HepG2 (cell line): ENCODE measurements around the gene ATG5. TPM values are rescaled to one million over a fixed set of nuclear protein-coding genes. Genes with fewer than 3 reads are reported as not detected.

Source experiments
- ATAC-seq: fragments of 200-7000 bp; cut with Tn5 transposase; 3 replicates; pipeline ENCODE4 v1.9.1; 2020; ENCODE audit warnings: mild to moderate bottlenecking, moderate library complexity
- BruUV-seq: library from RNA; stranded (reverse); fragments of 400-500 nt; replicated peaks from 2 replicates; lab custom pipeline; 2021; lab: Mats Ljungman, UMichigan
- CTCF ChIA-PET: fragments of 300-600 bp; formaldehyde crosslinking; extraction: SDS; loops from one replicate; lab custom pipeline; 2021; ENCODE audit warnings: low total read pairs, inconsistent platforms, low intra/inter-chr PET ratio; lab: Yijun Ruan, JAX
- POLR2A ChIA-PET: fragments of 350-600 bp; sonication (Branson Sonifier 250); formaldehyde crosslinking; loops from one replicate; lab custom pipeline; 2020; ENCODE audit warnings: antibody characterized with exemption, inconsistent platforms; lab: Yijun Ruan, JAX
- DNase-seq: peaks from one replicate; pipeline ENCODE4 v3.0.0-alpha.2; 2015; ENCODE audit warnings: low spot score
- FAIRE-seq: peaks from 3 replicates; lab custom pipeline; 2011; peaks lifted over from hg19 to GRCh38; lab: Jason Lieb, UNC
- H2AFZ ChIP-seq: one replicate; pipeline ENCODE4 v1.6.1; 2011; ENCODE audit warnings: low read length, inconsistent platforms
- H3K27ac ChIP-seq: fragments of 300-600 bp; 3 replicates; pipeline ENCODE4 v1.8.0; 2011; ENCODE audit warnings: mixed run types, mild to moderate bottlenecking, mixed read lengths, low read length, inconsistent platforms; ENCODE audit not compliant: insufficient read depth; ENCODE audit errors: extremely low read length
- H3K27me3 ChIP-seq, 2 experiments: fragments of 200-600 bp in 1 of 2; 2 replicates in 1 of 2; 3 replicates in 1 of 2; pipeline versions ENCODE4 v1.6.0 to v1.8.0; 2011; ENCODE audit warnings: low read length in 2 of 2, mild to moderate bottlenecking in 2 of 2, moderate library complexity in 2 of 2, inconsistent platforms in 1 of 2; ENCODE audit not compliant: insufficient read depth in 2 of 2, control insufficient read depth in 1 of 2
- H3K36me3 ChIP-seq, 2 experiments: fragments of 200-600 bp in 1 of 2; replicated peaks in 1 of 2; 2 replicates in 1 of 2; 3 replicates in 1 of 2; pipeline versions ENCODE4 v1.5.1 to v1.8.0; 2011; ENCODE audit warnings: low read length in 2 of 2, inconsistent platforms in 1 of 2; ENCODE audit not compliant: insufficient read depth in 2 of 2, control insufficient read depth in 1 of 2
- H3K4me1 ChIP-seq: 2 replicates; pipeline ENCODE4 v1.5.1; 2012; ENCODE audit warnings: low read length, inconsistent platforms; ENCODE audit not compliant: insufficient read depth
- H3K4me2 ChIP-seq: 2 replicates; pipeline ENCODE4 v1.6.0; 2011; ENCODE audit warnings: low read depth, low read length, inconsistent platforms
- H3K4me3 ChIP-seq, 3 experiments: fragments of 200-600 bp in 1 of 3; sonication (generic), shearing (Covaris generic) in 1 of 3; replicated peaks in 1 of 3; 2 replicates each; pipeline ENCODE4 v1.5.1; 2011 to 2016; ENCODE audit warnings: low read length in 3 of 3, inconsistent platforms in 2 of 3, low read depth in 2 of 3, mild to moderate bottlenecking in 2 of 3, control low read depth in 1 of 3, mixed read lengths in 1 of 3; ENCODE audit not compliant: insufficient read depth in 1 of 3
- H3K79me2 ChIP-seq: one replicate; pipeline ENCODE4 v1.6.1; 2011; ENCODE audit warnings: low read length, inconsistent platforms; ENCODE audit not compliant: insufficient read depth
- H3K9ac ChIP-seq: 2 replicates; pipeline ENCODE4 v1.6.0; 2011; ENCODE audit warnings: mild to moderate bottlenecking, low read depth, low read length, inconsistent platforms; ENCODE audit not compliant: insufficient read depth
- H3K9me3 ChIP-seq: 2 replicates; pipeline ENCODE4 v1.5.1; 2012; ENCODE audit warnings: mild to moderate bottlenecking, low read length
- H4K20me1 ChIP-seq: 2 replicates; pipeline ENCODE4 v1.6.0; 2011; ENCODE audit warnings: inconsistent platforms, mild to moderate bottlenecking, low read length, moderate library complexity; ENCODE audit not compliant: insufficient read depth
- CREBL2 ChIP-seq: sonication (generic); formaldehyde crosslinking; IDR thresholded peaks from 2 replicates; pipeline ENCODE4 v1.8.1; 2023; ENCODE audit warnings: missing genetic modification reagents, mild to moderate bottlenecking, borderline replicate concordance
- ETV6 ChIP-seq: sonication (generic); formaldehyde crosslinking; conservative IDR thresholded peaks from 2 replicates; pipeline ENCODE4 v1.4.0; 2020; ENCODE audit warnings: missing genetic modification reagents
- NFIB ChIP-seq: sonication (generic); formaldehyde crosslinking; IDR thresholded peaks from 2 replicates; pipeline ENCODE4 v1.9.0; 2021; ENCODE audit warnings: missing genetic modification reagents, mild to moderate bottlenecking, borderline replicate concordance
- REST ChIP-seq, 2 experiments: IDR thresholded peaks; 2 replicates each; pipeline ENCODE4 v1.6.1; 2011 to 2012; ENCODE audit warnings: low read length in 2 of 2, borderline replicate concordance in 1 of 2, low read depth in 1 of 2, mild to moderate bottlenecking in 1 of 2, moderate library complexity in 1 of 2
- RFXANK ChIP-seq: IDR thresholded peaks from 2 replicates; pipeline ENCODE4 v1.6.1; 2016
- SALL1 ChIP-seq: sonication (generic); formaldehyde crosslinking; IDR thresholded peaks from 2 replicates; pipeline ENCODE4 v1.8.0; 2022; ENCODE audit warnings: mild to moderate bottlenecking, missing genetic modification reagents
- U2AF2 ChIP-seq: fragments of 200-400 bp; formaldehyde crosslinking; IDR thresholded peaks from 2 replicates; pipeline ENCODE4 v1.6.1; 2017; ENCODE audit warnings: low read depth, mild to moderate bottlenecking, low read length
- ZBED4 ChIP-seq: sonication (generic); formaldehyde crosslinking; IDR thresholded peaks from 2 replicates; pipeline ENCODE4 v1.4.0; 2020; ENCODE audit warnings: missing genetic modification reagents, borderline replicate concordance
- ZNF350 ChIP-seq: sonication (generic); formaldehyde crosslinking; IDR thresholded peaks from 2 replicates; pipeline ENCODE4 v1.4.0; 2020; ENCODE audit warnings: mild to moderate bottlenecking, low read depth, missing genetic modification reagents, borderline replicate concordance
- ZNF547 ChIP-seq: sonication (generic); formaldehyde crosslinking; IDR thresholded peaks from 2 replicates; pipeline ENCODE4 v1.5.1; 2020; ENCODE audit warnings: mild to moderate bottlenecking, missing genetic modification reagents
- ZNF660 ChIP-seq: sonication (generic); formaldehyde crosslinking; IDR thresholded peaks from 2 replicates; pipeline ENCODE4 v1.5.1; 2020; ENCODE audit warnings: mild to moderate bottlenecking, low read depth, missing genetic modification reagents, borderline replicate concordance
- WGBS: methylation state at CpG from one replicate; pipeline ENCODE4 v1.1.6; 2017; ENCODE audit warnings: low lambda C conversion rate; 5-methylcytosine and 5-hydroxymethylcytosine counted together
- in situ Hi-C: cut with HindIII; loops from 2 replicates; pipeline ENCODE4 v1.10.0; 2017; ENCODE audit warnings: low pct_unique_long_range_greater_than_20kb; ENCODE audit not compliant: extremely low pct_ligation_motif_present
- intact Hi-C: fragments of 100-400 bp; cut with micrococcal nuclease; formaldehyde crosslinking; loops from one replicate; pipeline ENCODE4 v1.10.0; 2022; ENCODE audit not compliant: unreplicated experiment
- polyA plus RNA-seq, 8 experiments: library from polyadenylated mRNA; depleted of rRNA in 3 of 8; stranded (reverse) in 7 of 8; unstranded in 1 of 8; fragments of >200 nt; fragmentation: Illumina TruSeq in 4 of 8; extraction: Trizol in 4 of 8; gene quantifications; 2 replicates each; pipeline versions ENCODE4 v1.2.1 to v1.2.3, GENCODE V29; 2011 to 2016; ENCODE audit warnings: low read depth in 4 of 8, missing spikeins in 1 of 8, mixed read lengths in 1 of 8; ENCODE audit not compliant: insufficient read depth in 1 of 8
- total RNA-seq, 5 experiments: library from RNA; depleted of rRNA; stranded (reverse); fragments of >200 nt; fragmentation: Illumina TruSeq; extraction: Trizol; gene quantifications; 2 replicates each; pipeline ENCODE4 v1.2.3, GENCODE V29; 2016; ENCODE audit warnings: low read depth in 1 of 5

Gene ATG5
- total and polyA plus RNA-seq, 2 of the 13 experiments (the other 11 are each of a cell fraction or from before 2014, with no cell fraction given), result 21.3 to 48.0 TPM

- Histone ChIP-seq H4K20me1 (no peaks in the 10 kb centered on the region), H3K4me1 (no peaks in the 10 kb centered on the region), H3K4me2 (no peak overlapping the region), H3K79me2 (no peaks in the 10 kb centered on the region), H3K9me3 (no peaks in the 10 kb centered on the region), H3K27me3 (no peaks in the 10 kb centered on the region), H3K27ac (no peak overlapping the region), H3K4me3 (no peak overlapping the region)
- in situ Hi-C loops, result loop anchor here (25.0 kb wide), 1 partner anchor 463 kb away; no protein-coding TSS in a partner anchor
- WGBS, result 91% methylated on average over 1 of the region's 1 CpG
- ATAC-seq (no peak), DNase-seq (no peak), FAIRE-seq (no peak)
- TF ChIP-seq ETV6 (CRISPR knock-in tag) (no peak), SALL1 (CRISPR knock-in tag) (no peak), ZNF350 (CRISPR knock-in tag) (no peak), ZNF547 (CRISPR knock-in tag) (no peak), REST (IDR thresholded peaks at IDR 0.05; ENCODE audit: borderline replicate concordance in 1 of 2, low read depth in 1 of 2, low read length in 2 of 2) (no peak), U2AF2 (no peak), CREBL2 (no peak), NFIB (no peak), ZNF660 (CRISPR knock-in tag) (no peak), RFXANK (no peak), ZBED4 (CRISPR knock-in tag) (no peak)
- TF ChIP-seq, all 625 proteins: peak for 0
- no peak overlapping the region for H3K9ac ChIP-seq
- ChIA-PET CTCF (no interaction called here), POLR2A (no interaction called here)
- H2AFZ ChIP-seq, result no peak overlapping the region
- H3K36me3 ChIP-seq, result peaks cover 1 to 20% of the 10 kb centered on the region in 2 experiments; a peak in 2 of 5 replicates
- intact Hi-C loops, result no loop called here
- BruUV-seq, result no TSS peak
Measured at GRCh38 chr6:106199998-106200397, 125.6 kb downstream of the ATG5 start.
